HUDEP-2 (cell line): ENCODE results near the gene DCP2.

Experiments
- DNase-seq, 76 experiments: peaks; one replicate each; lab custom pipeline; 2025; ENCODE audit not compliant: unreplicated experiment in 76 of 76; lab: John Stamatoyannopoulos, UW

DCP2 gene

DNA sequence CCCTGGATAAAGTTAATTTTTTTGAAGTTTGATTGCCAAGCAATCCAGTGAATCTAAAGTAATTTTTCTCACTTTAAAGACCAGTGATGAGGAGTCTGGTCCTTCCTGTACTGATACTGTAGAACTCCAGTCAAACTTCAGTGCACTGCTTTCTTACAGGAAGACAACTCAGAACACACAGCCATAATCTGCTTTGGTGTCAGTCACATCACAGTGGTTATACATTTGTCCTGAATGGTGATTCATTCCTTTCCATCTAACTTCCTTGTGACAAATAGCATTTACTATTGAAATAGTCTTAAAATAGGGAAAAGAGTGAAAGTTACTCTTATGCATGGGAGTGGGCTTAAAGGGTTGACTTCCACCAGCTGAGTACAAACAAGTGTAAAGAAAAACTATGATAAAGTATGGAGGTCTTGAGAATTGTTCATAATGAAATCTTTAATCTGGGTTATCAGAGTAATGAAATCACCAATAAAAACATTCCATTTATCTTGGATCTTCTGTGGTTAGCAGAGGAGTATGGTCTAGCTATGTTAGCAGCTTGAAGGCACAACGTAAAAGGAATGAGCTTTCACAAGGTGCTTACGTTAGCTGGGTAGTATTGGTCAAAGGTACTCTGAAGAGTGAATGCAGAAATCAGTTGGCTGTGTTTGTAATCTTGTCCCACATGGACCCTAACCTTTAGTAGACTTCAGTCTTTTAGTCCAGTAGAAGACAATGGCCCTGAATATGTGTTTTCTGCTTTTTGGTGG, 41.5 kb downstream of the DCP2 start:
- DNase-seq: no peak

DNA sequence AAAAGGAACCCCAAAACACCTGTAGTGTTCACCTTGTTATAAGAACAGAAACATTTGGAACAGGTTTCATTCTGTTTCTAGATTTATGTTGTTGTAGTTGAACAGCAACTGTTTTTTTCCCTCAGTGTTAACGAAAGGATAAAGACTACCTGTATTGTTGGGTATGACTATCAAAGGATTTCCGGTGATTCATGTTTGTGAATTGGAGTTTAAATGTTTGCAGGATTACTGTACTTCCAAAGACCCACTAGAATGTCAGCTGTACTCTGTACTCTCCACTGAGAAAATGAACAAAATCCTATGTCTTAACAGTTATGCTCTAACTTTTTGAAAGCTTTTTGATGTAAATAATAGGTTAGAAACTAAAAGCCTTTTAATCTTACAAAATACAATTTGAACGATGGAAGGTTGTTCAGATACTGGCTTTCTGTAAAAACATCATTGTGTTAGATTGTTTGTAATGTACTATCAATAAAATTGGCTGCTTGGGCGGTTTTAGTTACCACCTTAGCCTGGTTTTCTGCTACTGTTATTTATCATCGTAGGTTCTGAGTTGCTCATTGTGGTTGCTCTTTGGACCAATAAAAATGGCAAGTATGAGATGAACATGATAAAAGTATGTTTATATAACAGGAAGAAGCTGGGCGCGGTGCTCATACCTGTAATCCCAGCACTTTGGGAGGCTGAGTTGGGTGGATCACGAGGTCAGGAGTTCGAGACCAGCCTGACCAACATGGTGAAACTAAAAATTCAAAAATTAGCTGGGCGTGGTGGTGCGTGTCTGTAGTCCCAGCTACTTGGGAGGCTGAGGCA, 44.1 kb downstream of the DCP2 start:
- DNase-seq: no peak

DNA sequence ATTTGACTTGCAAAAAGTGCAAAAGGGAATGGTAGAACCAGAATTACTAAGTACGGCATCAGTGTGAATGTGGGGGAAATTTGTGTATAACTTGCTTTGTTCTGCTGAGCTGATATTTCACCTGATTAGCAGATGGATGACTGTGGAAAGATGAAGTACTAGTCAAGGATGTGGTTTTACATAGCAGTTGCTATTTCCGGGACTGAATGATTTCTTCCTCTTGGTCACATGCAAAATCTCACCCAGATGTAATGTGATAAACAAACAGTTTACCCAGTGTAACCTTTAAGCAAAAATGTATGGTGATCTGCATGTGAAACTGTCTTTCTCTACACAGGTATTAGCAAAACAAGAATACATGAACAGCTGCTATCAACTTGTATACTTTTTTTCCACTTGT, 46.1 kb downstream of the DCP2 start:
- peak in 1 of 76 experiments; percentile 14 for DNase-seq

DNA sequence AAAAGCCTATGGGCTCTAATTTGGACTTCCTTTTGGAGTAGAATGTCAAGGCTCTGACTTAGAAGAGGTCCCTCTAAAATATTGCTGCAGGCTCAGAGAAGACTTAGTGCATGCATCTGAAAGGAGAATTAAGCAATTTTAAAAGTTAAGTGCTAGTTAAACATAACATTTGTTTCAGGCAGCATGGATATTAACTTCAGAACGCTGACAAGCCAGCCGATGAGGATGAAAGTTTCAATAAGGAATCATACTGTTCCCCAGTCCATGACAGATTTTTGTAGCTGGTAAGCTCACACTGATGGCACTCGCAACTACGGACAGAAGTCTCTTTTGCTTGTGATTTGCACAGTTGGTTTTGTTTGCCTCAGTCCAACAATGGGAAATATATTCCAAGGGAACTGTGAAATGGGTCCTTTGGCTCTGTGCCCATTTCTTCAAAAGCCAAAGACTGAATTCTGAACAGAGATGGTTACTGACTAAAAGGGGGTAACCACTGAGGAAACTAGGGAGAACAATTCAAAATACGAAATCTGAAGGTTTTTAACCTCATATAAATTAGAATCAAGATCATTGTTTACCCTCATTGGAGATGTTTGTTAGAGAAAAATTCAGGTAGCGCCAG, 47.6 kb downstream of the DCP2 start:
- no peak for DNase-seq

DNA sequence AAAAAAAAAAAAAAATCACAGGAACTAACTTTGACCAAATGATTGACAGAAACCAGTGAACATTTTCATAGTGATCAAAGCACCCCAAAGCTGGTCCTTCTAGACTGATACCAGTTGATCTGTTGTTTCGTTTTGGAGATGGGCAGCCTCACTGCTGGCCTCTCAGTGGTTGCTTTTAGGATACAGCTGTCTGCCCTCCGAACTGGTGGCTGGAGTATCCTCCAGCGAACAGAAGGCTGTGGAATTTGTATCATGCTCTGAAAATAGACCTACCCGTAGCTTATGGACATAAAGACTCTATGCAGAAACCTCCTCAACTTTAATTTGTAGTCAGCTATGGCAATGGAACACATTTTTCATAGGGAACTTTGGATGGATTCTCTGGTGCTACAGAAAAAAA, 49.0 kb downstream of the DCP2 start:
- DNase-seq: no peak

DNA sequence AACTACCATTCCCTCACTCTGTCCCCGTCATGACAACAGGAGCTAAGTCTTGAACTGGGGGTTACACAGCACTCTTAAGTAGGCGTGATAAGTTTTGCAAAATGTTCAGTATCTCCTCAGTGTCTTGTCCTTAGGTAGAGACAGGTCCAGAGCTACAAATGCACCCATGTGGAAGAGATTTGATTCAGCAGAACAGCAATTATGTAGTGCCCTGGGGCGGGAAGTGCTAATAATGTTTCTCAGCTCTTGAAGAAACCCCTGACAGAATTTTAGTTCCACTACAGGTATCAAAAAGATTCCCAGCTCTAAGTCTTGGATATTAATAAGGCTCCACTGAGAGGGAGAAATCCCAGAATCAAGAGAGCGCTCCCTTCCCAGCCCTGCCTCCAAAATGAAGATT, 49.6 kb downstream of the DCP2 start:
- DNase-seq: no peak

GRCh38 chr5:113027015-113027414, 50.4 kb downstream of the DCP2 start:
- DNase-seq: no peak

GRCh38 chr5:113027431-113027830, 50.8 kb downstream of the DCP2 start:
- no peak for DNase-seq

GRCh38 chr5:113029614-113030013, 53.0 kb downstream of the DCP2 start:
- DNase-seq: no peak

DNA sequence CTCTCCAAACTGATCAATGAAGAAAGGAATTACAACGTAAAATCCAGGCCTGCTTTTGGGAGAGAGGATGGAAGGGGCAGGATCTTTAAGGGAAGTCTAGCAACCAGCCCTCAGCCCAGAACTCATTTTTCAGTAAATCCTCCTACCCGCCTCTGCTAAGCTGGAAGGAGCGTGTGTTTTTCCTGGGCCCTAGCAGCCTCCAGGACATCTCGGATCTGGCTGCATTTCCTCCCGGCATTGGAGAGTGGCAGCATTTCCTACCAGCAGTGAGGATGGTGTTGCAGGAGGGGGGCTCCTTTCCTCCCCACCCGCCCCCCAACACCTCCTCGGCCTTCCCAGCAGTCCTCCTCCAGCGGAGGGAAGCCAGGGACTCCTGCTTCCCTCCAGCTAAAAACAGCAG, 54.5 kb downstream of the DCP2 start:
- DNase-seq: no peak

- DNase-seq: no peak
These were observed 55.0 kb downstream of the DCP2 start for GRCh38 chr5:113031557-113031956.

- DNase-seq: no peak
These were observed 57.7 kb downstream of the DCP2 start for GRCh38 chr5:113034182-113034773.

GRCh38 chr5:113035096-113035495, 58.5 kb downstream of the DCP2 start:
- DNase-seq: no peak

DNA sequence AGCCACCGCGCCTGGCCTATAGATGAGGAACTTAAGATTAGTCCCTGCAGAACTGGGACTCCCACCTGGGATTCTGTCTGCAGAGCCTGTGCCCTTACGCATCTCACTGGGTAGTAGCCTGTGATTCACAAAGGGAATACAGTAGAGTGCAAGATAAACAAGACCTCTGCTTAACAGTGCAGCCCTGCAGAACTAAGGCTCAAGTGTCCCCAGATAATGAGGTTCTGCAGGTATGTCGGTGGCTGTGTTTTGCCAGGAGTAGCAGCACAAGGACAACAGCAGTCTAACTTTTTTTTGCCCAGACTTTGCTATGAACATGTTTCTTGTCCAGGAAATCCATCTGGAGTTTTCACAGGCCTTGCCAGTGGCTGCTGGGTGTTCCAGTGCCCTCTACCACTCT, 59.7 kb downstream of the DCP2 start:
- DNase-seq: no peak

DNA sequence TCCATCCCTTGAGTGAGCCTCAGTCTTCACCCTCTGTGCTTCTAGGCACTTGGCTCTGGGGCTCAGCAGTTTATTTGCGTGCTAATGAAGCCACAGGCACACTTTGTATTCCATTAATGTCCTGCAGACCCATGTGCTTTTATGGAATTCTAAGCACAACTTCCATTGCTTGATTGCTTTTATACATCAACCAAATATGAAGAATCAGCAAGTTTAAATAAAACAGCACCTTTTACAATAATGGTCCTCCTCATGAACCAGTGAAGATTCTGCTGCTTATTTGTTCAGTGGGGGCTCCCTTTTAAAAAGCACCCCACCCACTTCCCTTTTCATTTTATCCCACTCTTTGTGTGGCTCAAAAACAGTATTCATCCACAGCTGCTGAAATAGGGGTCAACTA, 60.2 kb downstream of the DCP2 start:
- DNase-seq: no peak

- DNase-seq: no peak
These were observed 61.5 kb downstream of the DCP2 start for GRCh38 chr5:113038136-113038535.

- DNase-seq: no peak
These were observed 62.1 kb downstream of the DCP2 start for GRCh38 chr5:113038714-113039113.

DNA sequence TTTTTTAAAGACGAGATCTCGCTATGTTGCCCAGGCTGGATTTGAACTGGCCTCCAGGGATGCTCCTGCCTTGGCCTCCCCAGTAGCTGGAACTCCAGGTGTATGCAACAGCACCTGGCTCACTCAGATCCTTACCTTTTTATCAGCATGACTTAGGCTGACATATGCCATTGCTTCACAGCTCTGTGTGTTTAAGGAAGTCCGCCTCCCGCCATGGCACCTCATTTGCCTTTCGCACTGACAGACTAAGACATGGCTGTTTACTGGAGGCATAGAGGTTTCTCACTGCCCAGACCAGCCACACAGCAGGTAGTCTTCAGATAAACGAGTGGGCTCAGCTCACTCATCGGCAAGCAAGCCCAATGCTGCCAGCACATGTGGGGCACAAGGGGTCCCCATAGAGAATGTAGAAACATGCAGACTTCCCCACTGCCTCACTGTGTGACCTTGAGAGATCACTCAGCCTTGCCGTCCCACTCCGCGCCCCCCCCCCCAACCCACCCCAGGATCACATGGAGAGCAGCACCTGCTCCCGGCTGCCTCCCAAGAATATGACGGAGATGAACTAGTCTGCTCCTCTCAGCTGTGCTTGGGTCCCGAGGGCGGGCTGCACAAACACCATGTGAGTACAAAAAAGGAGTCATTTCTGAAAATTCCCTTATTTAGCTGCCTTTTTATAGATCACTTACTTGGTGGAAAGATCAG, 62.8 kb downstream of the DCP2 start:
- no peak for DNase-seq

DNA sequence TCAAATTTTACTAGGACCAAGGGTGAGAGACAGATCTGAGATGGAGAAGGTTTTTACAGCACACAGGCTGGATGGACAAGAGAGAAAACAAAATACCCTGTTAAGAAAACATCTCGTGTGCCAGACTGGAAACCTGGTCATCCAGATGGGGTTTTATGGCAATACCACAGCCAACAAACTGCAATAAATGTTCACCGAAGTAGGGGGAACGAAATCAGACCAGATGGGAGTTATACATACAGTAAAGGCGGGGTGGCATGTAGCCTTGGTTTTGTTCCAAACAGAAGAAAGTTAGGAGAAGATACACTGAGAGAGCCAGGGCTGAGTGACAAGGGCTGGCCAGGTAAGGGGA, 63.3 kb downstream of the DCP2 start:
- no peak for DNase-seq

DNA sequence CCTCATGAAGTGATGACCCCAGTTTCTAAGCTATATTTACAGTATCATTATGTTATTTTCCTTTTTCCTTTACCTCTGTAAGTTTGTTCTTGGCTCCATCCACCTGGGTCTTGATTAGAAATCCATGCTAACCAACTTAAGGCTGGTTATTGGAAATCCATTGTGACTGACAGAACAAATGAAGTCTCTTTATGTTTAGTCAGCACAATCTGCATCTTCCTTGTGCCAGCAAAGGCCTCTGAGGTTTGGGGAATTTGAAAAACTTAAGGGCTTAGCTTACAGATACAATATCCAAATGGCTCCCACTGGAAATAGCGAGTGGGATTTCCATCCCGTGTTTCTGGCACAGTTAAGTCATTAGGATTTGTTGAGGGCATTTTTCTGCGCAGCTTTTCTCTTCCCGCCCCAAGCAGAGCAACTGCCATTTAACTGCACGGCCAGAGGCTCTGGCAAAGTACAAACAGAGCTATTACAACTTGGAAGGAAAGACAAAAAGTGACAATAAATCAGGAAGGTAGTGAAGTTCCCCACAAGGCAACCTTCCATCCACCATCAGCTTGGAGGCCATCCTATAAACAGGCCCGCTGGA, 64.2 kb downstream of the DCP2 start:
- no peak for DNase-seq
